GM12878 (cell line): Measurements from ENCODE around the gene RNLS.

Experiments used
- EZH2 ChIP-seq: IDR thresholded peaks from 2 replicates; pipeline ENCODE4 v1.6.1; 2012; ENCODE audit warnings: low read depth, mild to moderate bottlenecking, control low read depth, inconsistent platforms, low read length, borderline replicate concordance; ENCODE audit not compliant: control insufficient read depth
- FOS ChIP-seq: IDR thresholded peaks from 3 replicates; pipeline ENCODE4 v1.6.1; 2011; ENCODE audit warnings: borderline replicate concordance; ENCODE audit not compliant: insufficient read length; ENCODE audit errors: extremely low read depth
- GATAD2B ChIP-seq: fragments of 450-650 bp; conservative IDR thresholded peaks from 2 replicates; pipeline ENCODE4 v1.6.1; 2017; ENCODE audit warnings: low read depth, mild to moderate bottlenecking, moderate library complexity
- JUNB ChIP-seq: IDR thresholded peaks from 2 replicates; pipeline ENCODE4 v1.6.1; 2016; ENCODE audit warnings: antibody characterized with exemption, mild to moderate bottlenecking
- POLR2AphosphoS5 ChIP-seq: IDR thresholded peaks from 2 replicates; pipeline ENCODE4 v1.6.1; 2011; ENCODE audit warnings: mild to moderate bottlenecking, low read length, inconsistent platforms
- RAD51 ChIP-seq: fragments of 450-650 bp; IDR thresholded peaks from 2 replicates; pipeline ENCODE4 v1.6.1; 2016; ENCODE audit warnings: moderate library complexity, mild to moderate bottlenecking, inconsistent platforms
- TCF12 ChIP-seq: IDR thresholded peaks from 2 replicates; pipeline ENCODE4 v1.6.1; 2011; ENCODE audit warnings: low read depth, mild to moderate bottlenecking, low read length
- ZNF24 ChIP-seq: fragments of 450-650 bp; IDR thresholded peaks from 2 replicates; pipeline ENCODE4 v1.6.1; 2017; ENCODE audit warnings: antibody characterized with exemption, mild to moderate bottlenecking
- TF ChIP-seq, protein P1 (sequence below), 3 experiments: IDR thresholded peaks in 2 of 3; conservative IDR thresholded peaks in 1 of 3; 2 replicates each; pipeline ENCODE4 v1.5.1; 2011; ENCODE audit warnings: low read depth in 3 of 3, low read length in 3 of 3, mild to moderate bottlenecking in 3 of 3, control low read depth in 2 of 3, moderate library complexity in 2 of 3, inconsistent platforms in 1 of 3, mixed read lengths in 1 of 3; ENCODE audit not compliant: control insufficient read depth in 2 of 3, insufficient read depth in 1 of 3; ENCODE audit errors: extremely low read depth in 1 of 3
- TF ChIP-seq, protein P2 (sequence below): IDR thresholded peaks from 2 replicates; pipeline ENCODE4 v1.6.1; 2011; ENCODE audit warnings: borderline replicate concordance, low read depth, mild to moderate bottlenecking, moderate library complexity, low read length; ENCODE audit not compliant: insufficient read depth, poor library complexity, severe bottlenecking
- TF ChIP-seq, protein P3 (sequence below): IDR thresholded peaks from 2 replicates; pipeline ENCODE4 v1.6.1; 2011; ENCODE audit warnings: borderline replicate concordance, low read depth, mild to moderate bottlenecking, moderate library complexity, mixed read lengths, low read length; ENCODE audit not compliant: insufficient read depth; ENCODE audit errors: extremely low read length

DNA sequence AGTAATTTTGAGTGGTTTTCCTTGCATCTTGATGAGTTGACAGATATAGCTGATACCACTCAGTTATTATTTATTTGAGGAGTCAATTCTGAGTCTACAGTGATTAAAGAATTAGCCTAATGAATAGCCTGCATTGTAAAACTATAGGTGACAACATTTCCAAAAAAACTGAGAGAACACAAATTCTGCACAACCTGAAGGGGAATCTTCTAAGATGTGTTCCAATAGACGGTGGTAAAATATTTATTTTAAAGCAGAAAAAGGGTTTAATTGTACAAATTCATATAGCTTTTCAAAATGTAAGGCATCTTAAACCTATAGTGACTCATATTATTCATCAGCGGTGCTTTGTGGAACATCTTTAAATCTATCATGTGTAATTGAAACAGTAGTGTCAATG, 200.4 kb downstream of the RNLS start:
- TF ChIP-seq, protein P1, sequence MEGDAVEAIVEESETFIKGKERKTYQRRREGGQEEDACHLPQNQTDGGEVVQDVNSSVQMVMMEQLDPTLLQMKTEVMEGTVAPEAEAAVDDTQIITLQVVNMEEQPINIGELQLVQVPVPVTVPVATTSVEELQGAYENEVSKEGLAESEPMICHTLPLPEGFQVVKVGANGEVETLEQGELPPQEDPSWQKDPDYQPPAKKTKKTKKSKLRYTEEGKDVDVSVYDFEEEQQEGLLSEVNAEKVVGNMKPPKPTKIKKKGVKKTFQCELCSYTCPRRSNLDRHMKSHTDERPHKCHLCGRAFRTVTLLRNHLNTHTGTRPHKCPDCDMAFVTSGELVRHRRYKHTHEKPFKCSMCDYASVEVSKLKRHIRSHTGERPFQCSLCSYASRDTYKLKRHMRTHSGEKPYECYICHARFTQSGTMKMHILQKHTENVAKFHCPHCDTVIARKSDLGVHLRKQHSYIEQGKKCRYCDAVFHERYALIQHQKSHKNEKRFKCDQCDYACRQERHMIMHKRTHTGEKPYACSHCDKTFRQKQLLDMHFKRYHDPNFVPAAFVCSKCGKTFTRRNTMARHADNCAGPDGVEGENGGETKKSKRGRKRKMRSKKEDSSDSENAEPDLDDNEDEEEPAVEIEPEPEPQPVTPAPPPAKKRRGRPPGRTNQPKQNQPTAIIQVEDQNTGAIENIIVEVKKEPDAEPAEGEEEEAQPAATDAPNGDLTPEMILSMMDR (IDR thresholded peaks at IDR 0.05 in 2 of 3, conservative IDR thresholded peaks at IDR 0.05 in 1 of 3; ENCODE audit: control insufficient read depth in 2 of 3, extremely low read depth in 1 of 3, insufficient read depth in 1 of 3, low read depth in 3 of 3, low read length in 3 of 3) = no peak
- no peak for TF ChIP-seq JUNB
- no peak for TF ChIP-seq GATAD2B
- TF ChIP-seq, protein P2, sequence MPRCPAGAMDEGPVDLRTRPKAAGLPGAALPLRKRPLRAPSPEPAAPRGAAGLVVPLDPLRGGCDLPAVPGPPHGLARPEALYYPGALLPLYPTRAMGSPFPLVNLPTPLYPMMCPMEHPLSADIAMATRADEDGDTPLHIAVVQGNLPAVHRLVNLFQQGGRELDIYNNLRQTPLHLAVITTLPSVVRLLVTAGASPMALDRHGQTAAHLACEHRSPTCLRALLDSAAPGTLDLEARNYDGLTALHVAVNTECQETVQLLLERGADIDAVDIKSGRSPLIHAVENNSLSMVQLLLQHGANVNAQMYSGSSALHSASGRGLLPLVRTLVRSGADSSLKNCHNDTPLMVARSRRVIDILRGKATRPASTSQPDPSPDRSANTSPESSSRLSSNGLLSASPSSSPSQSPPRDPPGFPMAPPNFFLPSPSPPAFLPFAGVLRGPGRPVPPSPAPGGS = no peak
- TF ChIP-seq EZH2 = no peak
- no peak for TF ChIP-seq RAD51
- no peak for TF ChIP-seq FOS
- no peak for TF ChIP-seq ZNF24
- TF ChIP-seq POLR2AphosphoS5 = no peak
- TF ChIP-seq, protein P3, sequence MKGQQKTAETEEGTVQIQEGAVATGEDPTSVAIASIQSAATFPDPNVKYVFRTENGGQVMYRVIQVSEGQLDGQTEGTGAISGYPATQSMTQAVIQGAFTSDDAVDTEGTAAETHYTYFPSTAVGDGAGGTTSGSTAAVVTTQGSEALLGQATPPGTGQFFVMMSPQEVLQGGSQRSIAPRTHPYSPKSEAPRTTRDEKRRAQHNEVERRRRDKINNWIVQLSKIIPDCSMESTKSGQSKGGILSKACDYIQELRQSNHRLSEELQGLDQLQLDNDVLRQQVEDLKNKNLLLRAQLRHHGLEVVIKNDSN = no peak
- no peak for TF ChIP-seq TCF12
